DMS114 treated with DMSO at 0.1 percent for 48 hours (cell line): ENCODE results near the gene SCYGR4.
"Not testable (repeated sequence)": the region's sequence is repeated elsewhere in the genome, so short reads cannot be mapped to it uniquely, and the experiment has no call there.

Experiments used
- DNase-seq: peaks from one replicate; lab custom pipeline; 2025; ENCODE audit not compliant: unreplicated experiment; lab: John Stamatoyannopoulos, UW

Gene SCYGR4, protein sequence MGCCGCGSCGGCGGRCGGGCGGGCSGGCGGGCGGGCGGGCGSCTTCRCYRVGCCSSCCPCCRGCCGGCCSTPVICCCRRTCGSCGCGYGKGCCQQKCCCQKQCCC

DNA sequence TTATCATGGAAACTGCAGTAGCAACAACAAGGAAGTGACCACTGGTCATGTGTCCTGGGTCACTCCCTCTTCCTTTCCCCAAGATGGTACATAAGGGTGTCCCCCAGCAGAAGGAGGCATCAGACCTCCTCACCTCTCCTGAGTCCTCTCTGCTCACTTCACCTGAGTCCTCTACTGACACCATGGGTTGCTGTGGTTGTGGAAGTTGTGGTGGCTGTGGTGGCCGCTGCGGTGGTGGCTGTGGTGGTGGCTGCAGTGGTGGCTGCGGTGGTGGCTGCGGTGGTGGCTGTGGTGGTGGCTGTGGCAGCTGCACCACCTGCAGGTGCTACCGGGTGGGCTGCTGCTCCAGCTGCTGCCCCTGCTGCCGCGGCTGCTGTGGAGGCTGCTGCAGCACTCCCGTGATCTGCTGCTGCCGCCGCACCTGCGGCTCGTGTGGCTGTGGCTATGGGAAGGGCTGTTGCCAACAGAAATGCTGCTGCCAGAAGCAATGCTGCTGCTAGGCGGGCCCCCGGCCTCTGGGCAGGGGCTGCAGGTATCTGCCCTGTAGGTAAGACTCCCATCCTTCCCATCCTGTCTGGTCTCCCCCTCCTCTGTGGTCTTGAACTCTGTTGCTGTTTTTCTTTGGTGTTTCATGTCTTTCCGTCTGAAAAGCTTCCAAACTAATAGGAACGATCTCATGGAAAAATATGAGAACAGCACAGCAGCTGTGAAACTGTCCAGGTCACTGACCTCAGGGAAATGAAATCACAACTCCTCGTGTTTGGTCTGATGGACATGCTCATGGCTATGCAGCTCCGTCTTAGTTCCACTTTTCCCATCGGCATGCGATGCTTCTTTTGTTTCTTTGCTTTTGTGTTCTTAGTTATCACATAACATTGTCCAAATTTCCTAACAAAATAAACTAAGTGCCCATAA, at the start of gene SCYGR4:
Gene SCYGR4, plus strand, starts transcription at position 183 of the 915 bp plus-strand sequence. Its CDS starts 0 bp downstream, at position 183.
- DNase-seq = no peak

DNA sequence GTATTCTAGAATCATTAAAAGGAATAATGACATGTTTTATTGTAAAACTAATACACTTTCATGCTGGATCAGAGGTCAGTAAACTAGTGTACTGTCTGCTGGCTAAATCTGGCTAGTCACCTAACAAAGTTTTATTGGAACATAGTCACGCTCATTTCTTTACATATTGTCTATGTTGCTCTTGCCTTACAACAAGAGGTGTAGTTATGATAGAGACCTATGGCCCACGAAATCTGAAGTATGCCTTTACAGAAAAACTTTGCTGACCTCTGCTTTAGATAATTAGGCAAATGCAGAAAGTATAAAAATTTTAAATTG, 48.5 kb upstream of the SCYGR4 start:
- no peak for DNase-seq

DNA sequence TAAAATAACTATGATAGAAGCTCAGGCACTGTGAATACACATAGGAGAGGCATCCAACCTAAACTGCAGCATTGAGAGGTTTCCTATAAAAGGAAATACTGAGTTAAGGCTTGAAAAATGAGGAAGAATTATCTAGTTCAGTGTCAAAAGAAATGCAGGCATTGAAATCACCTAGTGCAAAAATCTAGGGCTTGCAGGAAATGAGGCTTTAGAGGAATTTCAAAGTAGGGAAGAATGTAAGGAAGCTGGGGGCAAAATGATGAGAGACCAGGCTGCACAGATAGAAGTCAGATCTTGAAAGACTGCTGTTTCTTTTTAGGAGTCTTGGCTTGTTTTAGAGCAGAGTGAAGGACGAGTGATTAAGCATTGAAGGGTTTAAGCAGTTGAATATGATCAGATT, 46.7 kb upstream of the SCYGR4 start:
- DNase-seq = no peak

DNA sequence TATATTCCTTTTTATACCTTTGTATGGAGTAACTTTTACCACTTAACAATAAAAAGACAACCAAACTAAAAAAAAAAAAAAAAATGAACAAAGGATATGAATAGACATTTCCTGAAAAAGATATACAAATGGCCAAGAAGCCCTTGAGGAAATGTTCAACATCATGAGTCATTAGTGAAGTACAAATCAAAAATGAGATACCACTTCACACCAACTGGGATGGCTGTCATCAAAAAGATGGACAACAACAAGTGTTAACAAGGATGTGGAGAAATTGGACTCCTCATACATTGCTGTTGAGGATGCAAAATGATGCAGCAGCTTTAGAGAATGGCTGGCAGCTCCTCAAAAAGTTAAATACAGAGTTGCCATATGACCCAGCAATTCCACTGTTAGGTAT, 41.2 kb upstream of the SCYGR4 start:
- no peak for DNase-seq

DNA sequence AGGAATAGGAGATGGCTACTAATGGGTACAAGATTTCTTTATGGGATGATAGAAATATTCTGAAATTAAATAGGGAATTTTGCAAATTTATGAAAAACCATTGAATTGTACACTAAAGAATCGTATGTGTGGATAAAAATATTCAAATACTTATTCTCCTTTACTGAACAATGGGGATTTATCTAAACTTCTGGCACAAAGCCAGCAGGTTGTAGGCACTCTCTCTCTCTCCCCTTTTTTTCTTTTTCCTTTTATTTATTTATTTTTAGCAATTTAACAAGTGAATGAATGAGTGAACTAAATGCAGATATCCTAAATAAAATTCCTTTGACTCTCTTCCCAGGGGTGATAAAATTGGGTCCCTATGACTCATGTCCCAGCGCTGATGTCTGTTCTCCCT, 40.5 kb upstream of the SCYGR4 start:
- no peak for DNase-seq

DNA sequence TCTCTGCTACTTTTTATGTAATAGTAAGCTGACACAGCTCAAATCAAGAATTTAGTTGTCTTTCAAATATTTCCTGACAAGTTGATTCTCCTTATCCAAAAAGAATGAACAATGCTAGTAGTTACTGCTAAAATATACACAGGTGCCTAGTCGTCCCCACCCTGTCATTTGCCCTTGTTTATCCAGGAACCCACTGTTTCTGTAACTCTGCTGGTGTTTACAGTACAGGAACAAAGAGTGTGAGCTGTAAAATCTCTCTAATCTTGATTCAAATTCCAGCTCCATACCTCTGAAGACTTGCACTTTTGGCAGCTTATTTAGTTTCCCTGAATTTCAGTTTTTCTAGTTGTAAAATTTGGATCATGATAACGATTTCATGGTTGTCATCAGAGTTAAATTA, 39.7 kb upstream of the SCYGR4 start:
- no peak for DNase-seq

DNA sequence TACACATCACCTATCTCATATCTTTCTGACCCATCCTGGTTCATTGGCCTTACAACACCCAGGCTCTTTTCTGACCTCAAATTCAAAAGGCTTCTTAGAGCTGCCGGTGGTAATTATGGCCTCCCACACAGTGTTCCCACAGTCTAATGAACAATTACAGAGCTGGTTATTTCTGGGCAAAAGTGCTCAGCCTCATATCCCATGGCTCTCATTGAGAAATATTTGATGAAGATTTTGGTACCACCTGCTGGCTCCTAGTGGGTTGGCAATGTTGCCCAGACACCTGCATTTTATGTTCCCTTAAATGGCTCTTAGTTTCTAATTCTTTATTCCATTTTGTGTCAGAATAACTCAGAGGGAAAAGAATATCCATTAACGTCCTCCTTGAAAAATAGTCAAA, 38.7 kb upstream of the SCYGR4 start:
- DNase-seq = no peak

DNA sequence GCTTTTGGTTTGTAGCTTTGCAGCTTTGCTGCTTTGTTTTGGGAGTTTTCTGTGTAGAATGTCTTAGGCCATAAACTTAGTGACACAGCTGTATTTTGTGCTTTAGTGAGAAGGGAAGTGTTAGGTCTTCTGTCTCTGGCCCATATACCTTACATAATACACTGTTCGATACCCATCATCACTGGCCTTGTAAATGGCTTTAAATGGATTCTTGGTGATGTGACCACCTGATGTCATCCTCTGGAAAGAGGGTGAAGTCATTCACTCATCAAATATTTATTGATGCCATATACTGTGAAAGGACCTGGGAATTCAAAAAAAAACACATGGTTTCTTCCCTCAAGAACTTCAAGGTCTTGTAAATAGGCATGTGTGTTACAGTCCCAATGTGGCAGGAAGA, 37.5 kb upstream of the SCYGR4 start:
- no peak for DNase-seq

DNA sequence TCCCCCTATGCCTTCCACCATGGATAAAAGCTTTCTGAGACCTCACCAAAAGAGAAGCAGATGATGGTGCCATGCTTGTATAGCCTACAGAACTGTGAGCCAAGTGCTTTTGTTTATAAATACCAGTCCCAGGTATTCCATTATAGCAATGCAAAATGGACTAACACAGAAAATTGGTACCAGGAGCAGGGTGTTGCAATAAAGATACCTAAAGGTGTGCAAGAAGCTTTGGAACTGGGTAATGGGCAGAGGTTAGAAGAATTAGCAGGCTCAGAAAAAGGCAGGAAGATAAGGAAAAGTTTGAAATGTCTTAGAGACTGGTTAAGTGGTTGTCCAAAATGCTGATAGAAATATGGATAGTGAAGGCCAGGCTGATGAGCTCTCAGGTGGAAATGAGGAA, 34.9 kb upstream of the SCYGR4 start:
- no peak for DNase-seq

DNA sequence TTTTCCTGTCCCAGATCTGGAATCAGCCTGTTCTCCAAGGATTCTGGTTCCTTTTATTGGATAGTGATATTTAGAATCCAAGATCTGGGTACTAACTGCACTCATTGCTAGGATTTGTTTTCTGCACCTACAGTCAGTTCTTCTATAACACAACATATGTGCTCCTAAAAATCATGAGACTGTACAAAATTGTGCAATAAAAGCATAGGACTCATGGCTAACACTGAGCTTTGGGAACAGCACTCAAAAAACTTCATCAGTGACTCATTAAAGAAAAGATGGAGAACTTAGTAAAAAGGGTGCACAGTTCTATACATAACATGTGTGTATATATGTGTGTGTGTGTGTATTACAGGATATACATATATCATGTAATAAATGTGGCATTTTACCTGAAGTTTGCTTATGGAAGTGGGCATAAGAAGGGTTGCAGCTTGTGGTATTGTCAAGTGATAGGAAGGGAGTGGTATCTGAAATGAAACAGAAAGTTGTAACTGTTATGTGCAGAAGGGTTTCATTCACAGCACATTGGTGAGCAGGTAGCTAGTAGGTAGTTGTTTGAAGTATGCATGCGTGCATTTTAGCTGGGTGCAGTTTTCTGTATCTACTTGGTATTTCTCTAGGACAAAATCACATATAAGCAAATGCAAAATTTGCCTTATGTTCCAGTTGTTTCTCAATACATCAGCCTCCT, 24.5 kb upstream of the SCYGR4 start:
- DNase-seq = no peak

DNA sequence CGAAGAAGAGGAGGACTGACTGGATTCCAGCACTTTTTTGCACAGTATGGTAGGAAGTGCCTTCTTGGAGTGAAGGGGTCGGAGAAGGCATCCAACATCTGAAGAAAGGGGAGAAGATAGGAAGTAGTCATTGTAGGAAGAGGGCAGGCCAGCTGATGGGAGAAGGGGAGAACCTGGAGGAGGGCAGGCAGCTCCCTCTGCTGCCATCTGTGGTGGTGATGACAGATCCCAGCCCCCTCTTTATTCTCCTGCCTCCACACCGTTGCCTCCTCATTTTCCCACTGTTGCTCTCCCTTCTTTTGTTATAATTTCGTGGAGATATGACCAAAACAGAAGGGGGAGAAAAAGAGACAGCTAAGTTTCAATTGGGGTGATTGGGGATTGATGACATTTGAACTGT, 21.5 kb upstream of the SCYGR4 start:
- DNase-seq = no peak

DNA sequence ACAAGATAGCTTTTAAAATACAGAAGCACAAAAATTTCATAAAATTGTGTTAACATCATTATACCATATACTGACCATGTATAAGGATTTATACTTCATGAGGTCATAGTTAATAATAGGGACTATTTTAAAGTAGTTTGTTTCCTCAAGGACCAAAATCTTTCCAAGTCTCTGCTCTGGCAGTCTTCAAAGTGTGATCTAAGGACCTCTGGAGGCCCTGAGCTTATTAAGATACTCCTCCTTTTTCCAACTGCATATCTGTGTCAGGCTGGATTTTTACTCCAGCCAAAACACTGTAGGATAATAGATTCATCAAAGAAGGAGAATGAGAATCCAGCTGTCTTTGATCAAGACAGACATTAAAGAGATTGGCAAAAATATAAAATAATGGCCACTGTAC, 20.3 kb upstream of the SCYGR4 start:
- no peak for DNase-seq

DNA sequence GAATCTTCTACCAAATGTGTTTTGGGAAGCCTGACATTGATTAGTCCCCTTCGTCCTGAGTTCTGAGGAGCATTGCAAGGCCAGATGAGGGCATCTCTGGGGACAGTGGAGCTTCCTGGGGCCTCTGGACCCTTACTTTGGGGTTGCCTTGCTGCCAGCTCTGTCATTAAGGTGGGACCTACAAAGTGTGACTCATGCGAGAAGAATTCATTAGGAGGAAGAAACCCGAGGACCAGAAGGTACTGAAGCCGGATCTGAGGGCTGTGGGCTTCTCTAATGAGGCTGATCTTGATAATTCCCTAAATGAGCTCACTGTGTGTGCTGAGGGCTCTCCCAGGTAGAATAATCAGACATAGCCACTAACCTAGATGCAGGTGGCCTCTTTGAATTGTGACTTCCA, 19.3 kb upstream of the SCYGR4 start:
- no peak for DNase-seq

DNA sequence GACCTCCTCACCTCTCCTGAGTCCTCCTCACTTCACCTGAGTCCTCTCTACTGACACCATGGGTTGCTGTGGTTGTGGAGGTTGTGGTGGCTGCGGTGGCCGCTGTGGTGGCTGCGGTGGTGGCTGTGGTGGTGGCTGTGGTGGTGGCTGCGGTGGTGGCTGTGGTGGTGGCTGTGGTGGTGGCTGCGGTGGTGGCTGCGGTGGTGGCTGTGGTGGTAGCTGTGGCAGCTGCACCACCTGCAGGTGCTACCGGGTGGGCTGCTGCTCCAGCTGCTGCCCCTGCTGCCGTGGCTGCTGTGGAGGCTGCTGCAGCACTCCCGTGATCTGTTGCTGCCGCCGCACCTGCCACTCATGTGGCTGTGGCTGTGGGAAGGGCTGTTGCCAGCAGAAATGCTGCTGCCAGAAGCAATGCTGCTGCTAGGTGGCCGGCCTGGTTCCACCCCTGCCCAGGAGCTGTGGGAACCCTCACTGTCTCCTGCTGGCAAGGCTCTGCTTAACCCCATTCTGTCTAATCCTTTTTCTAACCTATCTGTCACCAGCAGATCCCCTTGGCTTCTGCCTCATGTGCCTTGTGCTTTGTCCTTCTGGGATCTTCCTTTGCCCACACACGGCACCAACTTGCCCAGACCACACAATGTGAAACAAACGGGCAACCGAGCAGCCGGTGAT, 18.3 kb upstream of the SCYGR4 start, which contains the start of gene SCYGR2:
Gene SCYGR2, plus strand, starts transcription at position 59 of the 669 bp plus-strand sequence. Its CDS starts 0 bp downstream, at position 59.
- not testable (repeated sequence) for DNase-seq

DNA sequence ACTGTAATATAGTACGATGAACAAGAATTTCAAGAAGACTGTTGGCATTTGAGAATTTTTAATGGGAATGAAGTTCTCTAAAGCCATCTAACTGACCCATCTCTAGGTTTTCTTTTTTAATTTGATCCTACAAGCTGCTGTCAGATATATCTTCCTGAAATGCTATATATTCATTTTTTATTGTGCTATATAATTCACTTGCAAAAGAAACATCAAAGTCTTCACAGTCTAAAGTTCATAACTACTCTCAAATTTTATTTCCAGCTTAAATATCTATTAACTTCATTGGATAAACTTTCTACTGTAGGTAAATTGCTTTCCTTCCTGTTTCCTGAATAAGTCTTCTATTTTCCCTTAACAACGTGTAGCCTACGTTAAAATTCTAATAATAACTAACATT, 14.9 kb upstream of the SCYGR4 start:
- no peak for DNase-seq

DNA sequence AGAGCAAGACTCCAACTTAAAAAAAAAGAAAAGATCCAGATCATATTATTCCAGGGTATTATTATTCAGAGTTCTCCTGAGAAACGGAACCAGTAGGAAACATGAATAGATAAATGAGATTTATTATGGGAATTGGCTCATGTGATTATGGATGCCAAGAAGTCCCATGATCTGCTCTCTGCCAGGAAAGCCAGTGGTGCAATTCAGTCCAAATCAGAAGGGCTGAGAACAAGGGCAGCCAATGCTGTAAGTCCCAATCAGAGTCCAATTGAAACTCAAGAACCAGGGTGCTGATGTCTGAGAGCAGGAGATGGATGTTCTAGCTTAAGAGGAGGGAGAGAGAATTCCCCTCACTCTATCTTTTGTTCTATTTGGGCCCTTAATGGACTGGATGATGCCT, 10.8 kb upstream of the SCYGR4 start:
- no peak for DNase-seq

DNA sequence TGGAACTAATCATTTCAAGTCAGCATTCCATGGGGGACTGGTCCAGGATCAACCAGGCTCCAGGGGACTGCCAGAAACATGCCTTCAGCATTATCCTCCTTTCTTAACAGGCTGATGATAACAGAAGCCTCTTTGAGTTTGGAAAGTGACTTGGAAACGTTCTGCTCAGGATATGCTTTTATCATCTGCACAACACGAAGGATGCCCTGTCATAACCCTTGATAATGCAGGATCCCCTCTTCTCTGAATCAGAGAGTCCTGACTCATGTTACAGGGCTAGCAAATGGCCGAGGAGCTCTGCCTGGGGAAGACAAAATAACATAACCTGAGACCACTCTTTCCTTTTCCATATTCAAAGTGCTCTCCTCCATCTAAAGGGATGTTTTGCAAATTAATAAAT, 9.4 kb upstream of the SCYGR4 start:
- no peak for DNase-seq

DNA sequence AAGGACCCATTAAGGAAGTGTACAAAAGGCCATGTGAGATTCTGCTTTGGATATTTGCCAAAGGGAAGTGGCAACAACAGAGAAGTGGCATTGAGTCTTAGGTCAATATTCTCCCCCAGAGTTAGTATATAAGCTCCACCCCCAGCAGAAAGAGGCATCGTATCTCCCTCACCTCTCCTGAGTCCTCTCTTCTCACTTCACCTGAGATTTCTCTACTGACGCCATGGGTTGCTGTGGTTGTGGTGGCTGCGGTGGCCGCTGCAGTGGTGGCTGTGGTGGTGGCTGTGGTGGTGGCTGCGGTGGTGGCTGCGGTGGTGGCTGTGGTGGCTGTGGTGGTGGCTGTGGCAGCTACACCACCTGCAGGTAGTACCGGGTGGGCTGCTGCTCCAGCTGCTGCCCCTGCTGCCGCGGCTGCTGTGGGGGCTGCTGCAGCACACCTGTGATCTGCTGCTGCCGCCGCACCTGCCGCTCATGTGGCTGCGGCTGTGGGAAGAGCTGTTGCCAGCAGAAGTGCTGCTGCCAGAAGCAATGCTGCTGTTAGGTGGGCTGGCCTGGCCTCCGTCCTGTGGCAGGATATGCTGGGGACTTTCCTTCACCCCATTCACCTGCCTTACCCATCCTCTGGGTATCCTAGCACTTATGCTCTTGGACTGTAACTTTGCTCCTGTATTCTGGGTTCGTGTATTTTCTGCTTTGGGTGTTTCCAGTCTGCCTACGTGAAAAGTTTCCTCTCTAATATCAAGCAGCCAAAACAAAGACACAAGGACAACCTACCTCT, 8.5 kb upstream of the SCYGR4 start:
- DNase-seq = no peak

DNA sequence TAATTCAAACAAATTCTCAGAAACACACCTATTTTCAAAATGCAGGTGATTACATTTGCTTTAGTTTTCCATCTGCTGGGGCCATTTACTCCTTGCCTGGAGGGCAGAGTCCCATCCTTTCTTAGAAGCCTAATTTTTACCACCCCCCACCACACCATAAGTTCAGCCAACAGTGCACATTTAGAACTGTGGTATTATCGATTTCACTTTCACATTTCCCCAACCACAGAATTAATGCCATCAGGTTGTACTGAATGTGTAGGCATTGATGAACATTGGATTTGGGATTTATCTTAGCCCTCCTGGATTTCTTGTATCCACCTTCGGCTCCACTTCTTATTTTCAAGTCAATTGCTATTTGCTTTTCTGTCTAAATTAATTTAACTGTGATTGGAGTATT, 7.2 kb upstream of the SCYGR4 start:
- no peak for DNase-seq

DNA sequence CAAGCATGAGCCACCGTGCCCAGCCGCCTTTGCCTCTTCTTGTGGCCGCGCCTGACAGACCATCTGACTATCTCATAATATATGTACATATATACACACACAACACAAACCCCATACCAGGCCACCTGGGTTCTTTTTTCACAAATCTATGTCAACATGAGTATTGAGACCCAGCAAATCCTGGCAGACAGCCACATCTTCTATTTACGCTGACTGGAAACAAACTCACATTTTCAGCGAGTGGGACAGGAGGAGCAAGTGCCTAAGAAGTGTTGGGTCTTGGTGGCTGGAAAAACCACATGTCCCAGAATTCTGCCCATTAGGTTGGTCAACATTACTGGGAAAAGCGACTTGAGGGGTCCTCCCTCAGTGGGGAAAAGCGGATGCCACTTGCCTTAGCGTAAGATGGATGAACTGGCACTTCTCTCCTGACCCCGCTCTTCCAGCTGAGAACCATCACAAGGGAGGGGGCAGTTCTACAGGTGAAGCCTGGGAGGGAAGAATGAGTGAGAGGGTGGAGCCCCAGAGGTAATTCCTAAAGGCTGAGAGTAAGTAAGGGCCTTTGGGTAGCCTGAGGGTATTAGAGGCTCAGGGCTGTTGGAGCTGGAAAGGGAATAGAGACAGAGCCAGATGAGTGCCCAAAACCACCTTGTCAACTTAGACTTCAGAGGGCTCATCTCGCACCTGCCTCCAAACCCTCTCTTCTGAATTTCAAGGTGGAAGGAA, 4.6 kb upstream of the SCYGR4 start:
- DNase-seq = no peak
